T-helper 1 cell treated with Interleukin-12 subunit alpha and Interleukin-12 subunit beta and Interleukin-4 antibody, amounts not matched to agents 30 μg/mL and 1 μg/mL, for 36 hours (primary cell): ENCODE results near the gene LRIT1.

Experiments
- H3K27ac Mint-ChIP-seq: one replicate; pipeline ENCODE4 v1.8.0; 2021; ENCODE audit warnings: mild to moderate bottlenecking, mixed read lengths
- H3K27me3 Mint-ChIP-seq: one replicate; pipeline ENCODE4 v1.8.0; 2021; ENCODE audit warnings: low read depth, mixed read lengths
- H3K36me3 Mint-ChIP-seq: one replicate; pipeline ENCODE4 v1.8.0; 2021; ENCODE audit warnings: low read depth, mixed read lengths
- H3K4me1 Mint-ChIP-seq: one replicate; pipeline ENCODE4 v1.8.0; 2021; ENCODE audit warnings: low read depth, mixed read lengths
- H3K4me3 Mint-ChIP-seq: one replicate; pipeline ENCODE4 v1.8.0; 2021; ENCODE audit warnings: mild to moderate bottlenecking, moderate library complexity, mixed read lengths
- H3K9me3 Mint-ChIP-seq: one replicate; pipeline ENCODE4 v1.8.0; 2021; ENCODE audit warnings: mixed read lengths

The LRIT1 gene

GRCh38 chr10:84236807-84237198, 4.5 kb downstream of the LRIT1 start:
- Mint-ChIP-seq H3K27me3 (peaks cover 26% of the 10 kb centered on the region), H3K27ac (no peak overlapping the region), H3K4me1 (no peaks in the 10 kb centered on the region), H3K9me3 (no peaks in the 10 kb centered on the region), H3K36me3 (no peaks in the 10 kb centered on the region), H3K4me3 (no peak overlapping the region)

DNA sequence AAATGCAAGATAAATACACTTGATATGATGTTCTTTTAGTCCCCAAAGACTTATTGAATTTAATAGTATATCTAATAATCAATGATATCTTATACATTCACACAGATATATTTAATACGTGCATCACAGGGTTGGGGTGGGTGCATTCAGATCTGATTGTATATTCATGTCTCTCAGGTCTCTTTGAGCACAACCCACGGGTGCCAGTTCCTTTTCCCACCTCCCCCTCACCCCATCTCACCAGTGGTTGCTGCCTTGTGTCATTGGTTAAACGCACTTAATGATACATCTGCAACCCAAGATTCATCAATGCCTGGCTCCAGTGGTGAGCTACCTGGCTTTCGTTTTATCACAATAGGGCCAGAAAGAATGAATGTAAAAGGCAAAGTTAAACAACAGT, 6.2 kb downstream of the LRIT1 start:
- Mint-ChIP-seq H3K27me3 (peaks cover 20% of the 10 kb centered on the region), H3K27ac (no peak overlapping the region), H3K4me3 (no peak overlapping the region), H3K36me3 (no peaks in the 10 kb centered on the region), H3K4me1 (no peaks in the 10 kb centered on the region), H3K9me3 (no peaks in the 10 kb centered on the region)

DNA sequence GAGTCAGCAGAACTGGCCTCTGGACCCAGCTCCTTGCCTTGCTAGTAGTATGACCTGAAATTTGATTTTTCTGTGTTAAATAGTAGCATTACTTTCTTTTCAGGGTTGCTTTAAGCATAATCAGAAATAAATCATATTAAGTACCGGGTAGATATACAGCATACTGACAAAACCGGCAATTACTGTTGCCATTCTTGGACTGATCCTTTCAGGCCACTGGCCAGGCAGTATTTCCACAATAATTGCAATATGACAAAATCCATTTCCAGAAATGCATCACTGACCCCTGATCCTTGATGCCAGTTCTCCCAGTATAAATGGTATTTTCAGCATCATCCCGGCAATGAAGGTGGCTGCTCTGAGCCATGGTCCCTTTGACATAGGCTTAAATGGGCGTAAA, 6.9 kb downstream of the LRIT1 start:
- Mint-ChIP-seq H3K9me3 (no peaks in the 10 kb centered on the region), H3K36me3 (no peaks in the 10 kb centered on the region), H3K27ac (no peak overlapping the region), H3K4me3 (no peak overlapping the region), H3K4me1 (no peaks in the 10 kb centered on the region), H3K27me3 (peaks cover 17% of the 10 kb centered on the region)

DNA sequence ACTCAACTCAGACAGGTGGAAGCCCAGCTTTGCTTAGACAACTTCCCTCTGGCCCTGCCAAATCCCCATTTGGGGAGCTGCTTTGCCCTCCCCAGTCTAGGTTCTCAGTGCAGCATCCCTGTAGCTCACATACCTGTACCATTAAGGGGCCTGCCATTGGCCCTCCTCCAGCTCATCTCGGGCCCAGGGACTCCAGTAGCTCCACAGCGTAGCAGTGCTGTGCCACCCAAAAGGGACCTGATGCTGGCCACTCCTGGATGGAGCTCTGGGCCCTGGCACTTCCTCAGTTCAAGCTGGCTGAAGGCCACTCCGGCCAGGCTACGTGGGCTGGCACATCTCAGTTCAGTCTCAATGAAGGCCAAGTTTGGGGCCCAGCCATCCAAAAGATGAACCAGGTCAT, 7.4 kb downstream of the LRIT1 start:
- Mint-ChIP-seq H3K9me3 (no peaks in the 10 kb centered on the region), H3K36me3 (no peaks in the 10 kb centered on the region), H3K4me1 (no peaks in the 10 kb centered on the region), H3K27ac (no peak overlapping the region), H3K27me3 (peaks cover 13% of the 10 kb centered on the region), H3K4me3 (no peak overlapping the region)

DNA sequence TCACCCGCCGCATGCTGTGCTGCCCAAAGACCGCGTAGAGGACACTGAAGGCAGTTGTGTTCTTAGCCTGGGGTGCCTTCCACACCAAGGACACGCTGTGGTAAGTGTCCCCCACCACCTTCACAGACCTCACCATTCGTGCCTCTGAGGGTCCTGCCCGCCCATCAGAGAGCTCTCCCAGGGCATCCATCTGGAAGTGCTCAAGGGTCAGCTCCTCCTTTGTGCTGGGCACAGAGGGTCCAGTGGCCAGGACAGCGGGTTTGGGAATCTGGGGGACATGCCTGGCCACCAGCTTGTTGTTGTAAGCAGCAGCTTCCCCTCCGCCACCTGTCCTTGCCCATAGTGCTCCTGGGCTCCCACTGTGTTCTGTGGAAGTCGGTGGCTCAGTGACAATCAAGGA, 9.0 kb downstream of the LRIT1 start:
- Mint-ChIP-seq H3K27ac (no peak overlapping the region), H3K4me1 (no peaks in the 10 kb centered on the region), H3K9me3 (no peaks in the 10 kb centered on the region), H3K4me3 (no peak overlapping the region), H3K27me3 (peaks cover 14% of the 10 kb centered on the region), H3K36me3 (no peaks in the 10 kb centered on the region)

GRCh38 chr10:84230359-84230758, 11.0 kb downstream of the LRIT1 start:
- Mint-ChIP-seq H3K27ac (no peak overlapping the region), H3K36me3 (no peaks in the 10 kb centered on the region), H3K27me3 (peaks cover 9% of the 10 kb centered on the region), H3K4me1 (no peaks in the 10 kb centered on the region), H3K4me3 (no peak overlapping the region), H3K9me3 (no peaks in the 10 kb centered on the region)

GRCh38 chr10:84227810-84228209, 13.5 kb downstream of the LRIT1 start:
- Mint-ChIP-seq H3K27ac (no peak overlapping the region), H3K4me1 (no peaks in the 10 kb centered on the region), H3K4me3 (no peak overlapping the region), H3K36me3 (no peaks in the 10 kb centered on the region), H3K9me3 (no peaks in the 10 kb centered on the region), H3K27me3 (peaks cover 12% of the 10 kb centered on the region)

GRCh38 chr10:84226616-84227015, 14.7 kb downstream of the LRIT1 start:
- no peaks in the 10 kb centered on the region for H3K36me3 Mint-ChIP-seq
- peaks cover 12% of the 10 kb centered on the region for H3K27me3 Mint-ChIP-seq
- H3K27ac Mint-ChIP-seq: no peak overlapping the region
- H3K4me3 Mint-ChIP-seq: no peak overlapping the region
- no peaks in the 10 kb centered on the region for H3K9me3 Mint-ChIP-seq
- no peaks in the 10 kb centered on the region for H3K4me1 Mint-ChIP-seq

GRCh38 chr10:84225427-84226173, 15.7 kb downstream of the LRIT1 start, which contains the start of gene LRIT2:
Gene LRIT2 (minus strand): TSS chr10:84225544. CDS start chr10:84225520, 24 bp downstream.
- Mint-ChIP-seq H3K4me3 (no peak within 1 kb of the TSS), H3K36me3 (no peaks in the 10 kb centered on the region), H3K4me1 (no peaks in the 10 kb centered on the region), H3K27me3 (peaks cover 12% of the 10 kb centered on the region), H3K9me3 (peaks cover 4% of the 10 kb centered on the region), H3K27ac (no peak within 1 kb of the TSS)

DNA sequence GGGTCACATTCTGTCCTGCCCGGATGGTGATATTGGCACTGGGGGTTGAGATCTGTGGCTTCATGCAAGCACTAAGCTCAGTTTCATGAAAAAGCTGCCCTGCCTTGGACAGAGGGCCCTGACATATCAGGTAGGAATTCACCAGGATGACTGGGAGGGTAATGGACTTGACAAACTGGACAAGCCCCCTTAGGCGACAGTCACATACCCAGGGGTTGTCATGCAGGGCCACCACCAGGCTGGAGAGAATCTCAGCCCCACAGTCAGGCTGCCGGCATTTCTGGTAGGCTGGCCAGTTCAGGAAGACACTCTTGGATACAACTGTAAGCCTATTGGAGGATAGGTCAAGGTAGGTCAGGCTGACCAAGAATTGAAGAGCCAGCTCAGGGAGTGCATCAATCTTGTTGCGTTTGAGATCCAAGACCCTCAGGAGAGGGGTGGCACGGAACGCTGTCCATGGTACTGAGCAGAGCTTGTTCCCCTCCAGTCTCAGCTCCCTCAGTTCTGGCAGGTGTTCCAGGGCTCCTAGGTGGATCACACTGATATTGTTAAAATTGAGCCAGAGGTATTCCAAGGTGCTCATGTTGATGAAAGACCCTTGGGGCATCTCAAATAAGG, 16.8 kb downstream of the LRIT1 start:
- H3K4me1 Mint-ChIP-seq: no peaks in the 10 kb centered on the region
- peaks cover 8% of the 10 kb centered on the region for H3K9me3 Mint-ChIP-seq
- H3K4me3 Mint-ChIP-seq: no peak overlapping the region
- no peak overlapping the region for H3K27ac Mint-ChIP-seq
- H3K27me3 Mint-ChIP-seq: peaks cover 12% of the 10 kb centered on the region
- H3K36me3 Mint-ChIP-seq: no peaks in the 10 kb centered on the region

DNA sequence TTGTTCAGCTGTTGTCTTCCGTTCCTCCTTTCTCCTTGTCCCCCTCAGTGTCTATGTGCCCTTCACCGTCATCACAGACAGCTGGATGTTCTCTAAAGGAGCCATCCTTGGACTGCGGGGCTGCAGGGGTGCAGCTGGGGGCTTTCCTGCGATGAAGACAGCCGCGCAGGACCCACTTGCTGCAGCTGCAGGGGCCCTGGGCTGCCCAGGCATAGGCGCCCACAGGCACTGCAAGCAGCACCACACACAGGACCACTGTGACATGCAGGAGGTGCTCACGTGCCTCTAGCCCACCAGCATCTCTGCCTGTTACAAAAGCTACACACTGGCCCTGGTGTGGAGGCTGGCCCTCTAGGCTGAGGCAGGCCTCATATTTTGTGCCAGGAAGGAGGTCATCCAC, 19.4 kb downstream of the LRIT1 start:
- Mint-ChIP-seq H3K4me1 (no peaks in the 10 kb centered on the region), H3K27ac (no peak overlapping the region), H3K27me3 (peaks cover 5% of the 10 kb centered on the region)

DNA sequence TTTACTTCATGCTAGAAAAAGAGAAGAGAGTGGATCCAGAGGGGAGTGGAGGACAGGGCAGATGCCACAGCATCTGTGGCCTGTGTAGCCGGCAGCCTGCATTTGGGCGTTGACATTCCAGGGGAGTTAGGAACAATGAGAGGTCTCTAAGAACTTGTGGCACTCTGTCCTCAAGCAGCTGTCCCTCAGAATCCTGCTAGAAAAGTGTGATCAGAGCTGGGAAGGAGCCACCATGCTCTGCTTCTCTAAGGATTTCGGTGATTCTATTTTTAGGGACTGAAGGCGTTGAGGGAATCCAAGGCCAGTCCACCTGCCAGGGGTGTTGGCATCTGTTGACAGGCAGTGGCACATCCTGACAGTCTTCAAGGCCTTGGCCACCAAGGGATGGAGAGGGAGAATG, 23.6 kb downstream of the LRIT1 start:
- peaks cover 12% of the 10 kb centered on the region for H3K9me3 Mint-ChIP-seq

More for the DNA sequence above, 19.4 kb downstream of the LRIT1 start:
- Mint-ChIP-seq H3K9me3 (peaks cover 12% of the 10 kb centered on the region), H3K36me3 (no peaks in the 10 kb centered on the region), H3K4me3 (no peak overlapping the region)

GRCh38 chr10:84216834-84217233, 24.5 kb downstream of the LRIT1 start:
- no peaks in the 10 kb centered on the region for H3K27me3 Mint-ChIP-seq
- H3K27ac Mint-ChIP-seq: no peak overlapping the region
- no peaks in the 10 kb centered on the region for H3K36me3 Mint-ChIP-seq
- H3K4me1 Mint-ChIP-seq: no peaks in the 10 kb centered on the region
- H3K9me3 Mint-ChIP-seq: peaks cover 12% of the 10 kb centered on the region
- no peak overlapping the region for H3K4me3 Mint-ChIP-seq

More for the DNA sequence above, 23.6 kb downstream of the LRIT1 start:
- H3K27ac Mint-ChIP-seq: no peak overlapping the region
- no peaks in the 10 kb centered on the region for H3K36me3 Mint-ChIP-seq
- H3K4me1 Mint-ChIP-seq: no peaks in the 10 kb centered on the region
- H3K4me3 Mint-ChIP-seq: no peak overlapping the region
- H3K27me3 Mint-ChIP-seq: no peaks in the 10 kb centered on the region

GRCh38 chr10:84214612-84215235, 26.6 kb downstream of the LRIT1 start:
- Mint-ChIP-seq H3K4me1 (no peaks in the 10 kb centered on the region), H3K36me3 (no peaks in the 10 kb centered on the region), H3K9me3 (peaks cover 6% of the 10 kb centered on the region), H3K27me3 (no peaks in the 10 kb centered on the region), H3K4me3 (no peak overlapping the region), H3K27ac (no peak overlapping the region)

DNA sequence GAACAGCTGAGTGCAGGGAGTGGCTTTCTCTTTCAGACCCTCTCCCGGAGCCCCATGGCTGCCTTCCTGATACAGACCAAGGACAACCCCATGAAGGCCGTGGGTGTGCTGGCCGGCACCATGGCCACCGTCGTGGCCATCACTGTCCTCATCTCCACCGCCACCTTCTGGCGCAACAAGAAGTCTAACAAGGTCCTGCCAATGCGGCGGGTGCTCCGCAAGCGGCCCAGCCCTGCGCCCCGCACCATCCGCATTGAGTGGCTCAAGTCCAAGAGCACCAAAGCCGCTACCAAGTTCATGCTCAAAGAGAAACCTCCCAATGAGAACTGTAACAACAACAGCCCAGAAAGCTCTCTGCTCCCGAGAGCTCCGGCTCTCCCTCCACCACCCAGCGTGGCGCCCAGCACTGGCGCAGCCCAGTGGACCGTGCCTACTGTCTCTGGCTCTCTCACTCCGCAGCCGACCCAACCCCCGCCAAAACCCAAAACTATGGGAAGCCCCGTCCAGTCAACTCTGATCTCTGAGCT, 27.2 kb downstream of the LRIT1 start:
- Mint-ChIP-seq H3K27ac (no peak overlapping the region), H3K9me3 (peaks cover under 1% of the 10 kb centered on the region), H3K36me3 (no peaks in the 10 kb centered on the region), H3K4me1 (no peaks in the 10 kb centered on the region), H3K27me3 (no peaks in the 10 kb centered on the region), H3K4me3 (no peak overlapping the region)
